CD4-positive, alpha-beta memory T cell (primary cell): ENCODE measurements around the gene VWF. TPM values are rescaled to one million over a fixed set of nuclear protein-coding genes. Genes with fewer than 3 reads are reported as not detected.

Experiments used
- CTCF ChIA-PET: fragments of 350-600 bp; sonication (Branson Sonifier 250); formaldehyde crosslinking; loops from one replicate; lab custom pipeline; 2021; ENCODE audit warnings: inconsistent platforms; ENCODE audit not compliant: partially characterized antibody; lab: Charles Lee
- POLR2A ChIA-PET: fragments of 350-600 bp; sonication (Branson Sonifier 250); formaldehyde crosslinking; loops from one replicate; lab custom pipeline; 2021; ENCODE audit not compliant: partially characterized antibody; lab: Charles Lee
- DNase-seq, 5 donors: peaks; one replicate each; pipeline versions ENCODE4 v3.0.0 to v3.0.0-alpha.2; 2020 to 2022; ENCODE audit warnings: mixed read lengths in 1 of 5
- H3K27ac ChIP-seq: one replicate; pipeline ENCODE4 v1.7.0; 2013; ENCODE audit warnings: low read depth, low read length
- H3K27me3 ChIP-seq: 2 replicates; pipeline ENCODE4 v1.7.0; 2013; ENCODE audit warnings: mild to moderate bottlenecking, low read length, moderate library complexity; ENCODE audit not compliant: insufficient read depth
- H3K36me3 ChIP-seq: 2 replicates; pipeline ENCODE4 v1.7.0; 2013; ENCODE audit warnings: mild to moderate bottlenecking, low read length, moderate library complexity; ENCODE audit not compliant: insufficient read depth
- H3K4me1 ChIP-seq: 2 replicates; pipeline ENCODE4 v1.7.0; 2013; ENCODE audit warnings: mild to moderate bottlenecking, low read length, moderate library complexity; ENCODE audit not compliant: insufficient read depth
- H3K4me3 ChIP-seq, 2 donors: one replicate each; pipeline ENCODE4 v1.7.0; 2013; ENCODE audit warnings: low read length in 2 of 2, mild to moderate bottlenecking in 1 of 2
- H3K9me3 ChIP-seq, 2 donors: one replicate each; pipeline ENCODE4 v1.7.0; 2013; ENCODE audit warnings: low read length in 2 of 2, control low read depth in 1 of 2; ENCODE audit not compliant: control insufficient read depth in 1 of 2
- H3K27ac Mint-ChIP-seq, 7 donors: one replicate each; pipeline ENCODE4 v1.8.0; 2020 to 2021; ENCODE audit warnings: mixed read lengths in 7 of 7, mild to moderate bottlenecking in 6 of 7, inconsistent platforms in 3 of 7, moderate library complexity in 3 of 7
- H3K27me3 Mint-ChIP-seq, 2 donors: one replicate each; pipeline ENCODE4 v1.8.0; 2020 to 2021; ENCODE audit warnings: mixed read lengths in 2 of 2
- H3K36me3 Mint-ChIP-seq, 2 donors: one replicate each; pipeline ENCODE4 v1.8.0; 2020 to 2021; ENCODE audit warnings: mixed read lengths in 2 of 2, inconsistent platforms in 1 of 2, mild to moderate bottlenecking in 1 of 2
- H3K4me1 Mint-ChIP-seq, 4 donors: one replicate each; pipeline ENCODE4 v1.8.0; 2020 to 2021; ENCODE audit warnings: mixed read lengths in 4 of 4, mild to moderate bottlenecking in 1 of 4
- H3K4me3 Mint-ChIP-seq, 8 donors: one replicate each; pipeline ENCODE4 v1.8.0; 2020 to 2021; ENCODE audit warnings: mixed read lengths in 8 of 8, mild to moderate bottlenecking in 7 of 8, moderate library complexity in 6 of 8, inconsistent platforms in 3 of 8
- H3K9me3 Mint-ChIP-seq, 8 donors: one replicate each; pipeline ENCODE4 v1.8.0; 2020 to 2021; ENCODE audit warnings: mixed read lengths in 8 of 8, mild to moderate bottlenecking in 5 of 8, inconsistent platforms in 3 of 8, moderate library complexity in 1 of 8
- intact Hi-C: fragments of 100-400 bp; cut with micrococcal nuclease; formaldehyde crosslinking; loops from one replicate; pipeline ENCODE4 v1.15.1; 2023
- polyA plus RNA-seq, 2 donors: library from polyadenylated mRNA; unstranded; fragments of 300-500 nt; fragmentation: Illumina TruSeq; gene quantifications; one replicate each; pipeline ENCODE4 v1.2.3, GENCODE V29; 2021
- total RNA-seq, 2 experiments: library from RNA; stranded (reverse); gene quantifications; one replicate each; pipeline ENCODE4 v1.2.3, GENCODE V29; 2021

VWF gene
- total and polyA plus RNA-seq, 4 experiments from 2014 or later = 0.03 to 0.17 (median 0.15) TPM; not detected in 1

DNA sequence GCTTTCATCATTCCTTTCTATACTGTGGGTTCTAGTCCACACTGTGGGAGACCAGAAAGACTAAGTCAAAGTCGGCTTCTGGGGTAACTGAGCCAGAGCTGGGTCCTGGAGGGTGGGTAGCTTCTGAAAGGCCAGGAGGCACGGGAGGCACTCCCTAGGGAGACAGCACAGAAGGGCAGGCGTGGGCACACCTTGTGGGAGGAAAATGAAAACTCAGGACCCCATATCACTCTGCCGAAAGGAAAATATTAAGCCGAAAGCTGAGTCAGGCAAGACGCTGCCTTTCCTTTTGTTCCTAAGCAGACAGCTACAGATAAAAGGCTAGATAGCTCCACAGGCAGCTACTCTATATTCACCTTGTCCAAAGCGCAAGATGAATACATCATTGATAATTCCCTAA is 200.1 kb downstream of the VWF start:
- Mint-ChIP-seq H3K4me3 (no peak overlapping the region), H3K36me3 (no peaks in the 10 kb centered on the region), H3K4me1 (no peaks in the 10 kb centered on the region), H3K9me3 (peaks cover 0 to 2% (median 0%) of the 10 kb centered on the region in 8 donors), H3K27me3 (peaks cover 21 to 22% of the 10 kb centered on the region in 2 donors), H3K27ac (no peak overlapping the region)
- no peaks in the 10 kb centered on the region for H3K4me1 ChIP-seq
- intact Hi-C loops = no loop called here
- H3K36me3 ChIP-seq = no peaks in the 10 kb centered on the region
- ChIA-PET CTCF (interaction anchor here (1.3 kb wide), 1 partner anchor 64 kb away, joined by 4 read pairs; no protein-coding TSS in a partner anchor), POLR2A (no interaction called here)
- DNase-seq = no peak
- no peaks in the 10 kb centered on the region for H3K9me3 ChIP-seq
- H3K27me3 ChIP-seq = no peaks in the 10 kb centered on the region
- no peak overlapping the region for H3K27ac ChIP-seq
- no peak overlapping the region for H3K4me3 ChIP-seq

DNA sequence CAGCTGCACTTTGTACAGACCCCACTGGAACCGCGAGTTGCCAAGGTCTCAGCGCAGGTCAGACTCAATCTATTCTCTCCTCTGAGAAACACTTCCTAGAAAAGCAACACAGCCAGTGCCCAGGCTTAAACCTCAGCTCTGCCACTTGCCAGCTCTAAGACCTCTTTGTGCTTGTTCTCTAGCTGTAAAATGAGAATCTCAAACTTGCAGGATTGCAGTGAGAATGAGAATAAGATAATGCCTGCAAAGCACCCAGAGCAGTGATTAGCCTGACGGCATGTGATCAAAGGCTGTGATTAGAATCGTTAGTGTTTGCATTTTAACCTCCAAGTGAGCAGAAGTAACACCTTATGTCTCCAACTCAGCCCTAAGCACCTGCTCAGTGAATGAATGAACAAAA is 200.7 kb downstream of the VWF start:
- Histone ChIP-seq H3K27me3 (no peaks in the 10 kb centered on the region), H3K36me3 (no peaks in the 10 kb centered on the region), H3K9me3 (no peaks in the 10 kb centered on the region), H3K4me3 (no peak overlapping the region), H3K27ac (no peak overlapping the region), H3K4me1 (no peaks in the 10 kb centered on the region)
- Mint-ChIP-seq H3K36me3 (no peaks in the 10 kb centered on the region), H3K4me3 (no peak overlapping the region), H3K27ac (no peak overlapping the region), H3K27me3 (peaks cover 22 to 25% of the 10 kb centered on the region in 2 donors), H3K4me1 (no peaks in the 10 kb centered on the region), H3K9me3 (peaks cover 0 to 2% (median 0%) of the 10 kb centered on the region in 8 donors)
- CTCF ChIA-PET = interaction anchor here (1.3 kb wide), 1 partner anchor 65 kb away, joined by 4 read pairs; no protein-coding TSS in a partner anchor
- no peak for DNase-seq
- intact Hi-C loops = no loop called here
- POLR2A ChIA-PET = no interaction called here

DNA sequence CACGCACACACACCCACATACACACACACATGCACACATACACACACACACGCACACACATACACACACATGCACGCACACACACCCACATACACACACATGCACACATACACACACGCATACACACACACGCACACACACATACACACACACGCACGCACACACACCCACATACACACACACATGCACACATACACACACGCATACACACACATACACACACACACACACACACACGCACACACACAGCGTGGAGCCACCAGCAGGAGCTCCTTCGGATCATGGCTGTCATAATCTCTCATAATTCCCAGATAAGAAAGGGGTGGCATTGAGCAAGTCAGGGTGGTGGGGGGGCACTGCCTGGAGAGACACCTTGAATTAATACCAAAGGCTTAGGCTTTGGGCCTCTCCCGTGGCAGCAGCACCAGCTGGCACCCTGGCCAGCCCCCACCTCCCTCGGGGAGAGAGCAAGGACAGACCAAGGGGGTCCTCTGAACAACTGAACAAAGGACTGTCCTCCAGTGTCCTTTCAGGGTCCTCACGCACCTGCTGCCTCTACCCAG is 201.3 kb downstream of the VWF start:
- H3K4me3 ChIP-seq = no peak overlapping the region
- Mint-ChIP-seq H3K4me3 (no peak overlapping the region), H3K4me1 (no peaks in the 10 kb centered on the region), H3K27ac (no peak overlapping the region), H3K27me3 (peaks cover 22 to 25% of the 10 kb centered on the region in 2 donors), H3K9me3 (peaks cover 0 to under 1% (median 0%) of the 10 kb centered on the region in 8 donors), H3K36me3 (no peaks in the 10 kb centered on the region)
- ChIA-PET CTCF (no interaction called here), POLR2A (no interaction called here)
- no peak for DNase-seq
- H3K27ac ChIP-seq = no peak overlapping the region
- no peaks in the 10 kb centered on the region for H3K9me3 ChIP-seq
- no peaks in the 10 kb centered on the region for H3K36me3 ChIP-seq
- H3K4me1 ChIP-seq = no peaks in the 10 kb centered on the region
- intact Hi-C loops = no loop called here
- H3K27me3 ChIP-seq = no peaks in the 10 kb centered on the region

DNA sequence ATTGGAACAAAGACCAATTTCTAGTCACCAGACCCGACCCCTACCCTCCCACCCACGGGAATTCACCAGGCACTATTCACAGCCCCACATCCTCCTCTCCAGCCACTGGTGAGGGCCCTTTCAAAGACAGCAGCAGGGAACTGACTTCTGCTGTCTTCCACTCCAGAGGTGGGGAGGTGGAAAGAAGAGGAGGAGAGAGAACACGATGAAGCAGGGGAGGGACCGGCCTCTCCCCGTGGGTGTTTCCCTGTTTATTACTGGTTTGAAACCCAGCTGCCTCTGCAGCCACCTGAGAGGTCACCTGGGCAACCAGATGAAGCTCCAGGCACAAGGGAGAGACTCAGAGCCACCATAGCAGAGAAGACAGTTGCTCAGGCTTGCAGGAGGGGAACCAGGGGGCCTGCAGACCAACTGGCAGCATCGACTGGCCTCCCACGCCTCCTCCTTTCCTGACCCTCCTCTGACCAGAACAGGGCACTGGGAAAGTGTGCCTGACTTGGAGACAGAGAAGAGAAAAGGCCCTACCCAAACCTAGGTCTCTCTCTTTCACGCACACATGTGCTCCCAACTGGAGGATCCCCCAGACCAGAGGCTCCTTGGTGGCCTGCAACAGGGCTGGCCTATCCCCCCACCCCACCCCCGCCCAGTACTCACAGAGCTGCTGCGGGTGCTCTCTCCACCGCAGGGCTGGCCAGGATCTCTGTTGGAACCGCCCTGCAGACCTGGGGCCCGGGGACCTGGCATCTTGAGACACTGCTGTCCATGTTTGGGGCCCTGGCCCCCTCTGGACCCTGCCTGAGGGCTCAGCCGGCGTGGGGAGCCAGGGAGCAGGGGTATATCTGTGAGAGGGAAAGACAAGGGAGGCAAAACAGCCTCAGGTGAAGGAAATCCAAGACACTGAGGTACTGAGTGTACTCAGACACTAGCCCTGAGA is 202.2 kb downstream of the VWF start:
- no peak overlapping the region for H3K27ac Mint-ChIP-seq
- H3K4me3 Mint-ChIP-seq = no peak overlapping the region
- POLR2A ChIA-PET = no interaction called here
- Histone ChIP-seq H3K4me1 (no peaks in the 10 kb centered on the region), H3K36me3 (no peaks in the 10 kb centered on the region), H3K9me3 (no peaks in the 10 kb centered on the region), H3K27ac (no peak overlapping the region), H3K27me3 (no peaks in the 10 kb centered on the region), H3K4me3 (no peak overlapping the region)
- CTCF ChIA-PET = no interaction called here
- H3K27me3 Mint-ChIP-seq = peaks cover 19 to 20% of the 10 kb centered on the region in 2 donors
- H3K4me1 Mint-ChIP-seq = no peaks in the 10 kb centered on the region
- H3K9me3 Mint-ChIP-seq = no peaks in the 10 kb centered on the region
- intact Hi-C loops = no loop called here
- no peak for DNase-seq
- H3K36me3 Mint-ChIP-seq = no peaks in the 10 kb centered on the region

DNA sequence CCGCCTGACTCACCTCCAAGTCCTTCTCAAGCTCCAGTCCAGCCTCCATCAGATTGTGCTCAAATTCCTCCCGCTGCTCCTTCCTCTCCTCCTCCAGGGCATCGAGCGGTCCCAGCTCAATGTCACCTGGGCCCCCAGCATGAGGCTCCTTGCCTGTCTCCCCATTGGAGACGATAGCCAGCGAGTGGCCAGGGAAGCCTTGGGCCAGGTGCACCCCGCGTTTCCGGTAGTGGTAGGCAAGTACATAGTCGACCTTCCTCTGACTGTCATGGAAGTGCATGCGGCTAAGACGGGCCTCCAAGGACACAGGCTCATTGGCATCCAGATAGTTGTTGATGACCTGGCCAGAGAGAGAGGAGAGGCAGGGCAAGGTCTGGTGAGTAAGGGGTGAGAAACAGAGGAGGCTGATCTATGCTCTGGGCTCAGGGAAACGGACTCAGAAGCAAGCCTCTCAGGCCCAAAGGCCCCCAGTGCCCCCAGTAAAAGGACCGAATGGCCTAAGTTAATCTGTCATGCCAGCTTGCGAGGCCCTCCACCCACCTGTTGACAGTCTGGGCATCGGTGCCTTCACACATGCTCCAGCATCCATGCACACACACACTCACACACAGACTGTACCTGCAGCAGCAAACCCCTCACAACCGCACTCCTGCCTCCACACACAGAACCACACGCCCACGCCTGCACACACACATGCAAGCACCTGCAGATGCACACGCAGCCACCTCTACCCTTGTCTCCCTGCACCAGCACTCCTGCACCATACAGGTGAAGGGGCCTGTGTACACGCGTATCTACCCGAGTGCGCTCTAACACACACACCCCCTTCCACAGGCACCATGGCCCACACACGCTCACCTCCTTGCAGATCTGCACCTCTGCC is 203.2 kb downstream of the VWF start:
- H3K4me3 Mint-ChIP-seq = no peak overlapping the region
- no peaks in the 10 kb centered on the region for H3K4me1 Mint-ChIP-seq
- POLR2A ChIA-PET = no interaction called here
- peaks cover 11 to 12% of the 10 kb centered on the region in 2 donors for H3K27me3 Mint-ChIP-seq
- Histone ChIP-seq H3K27me3 (no peaks in the 10 kb centered on the region), H3K27ac (no peak overlapping the region), H3K4me3 (no peak overlapping the region), H3K36me3 (no peaks in the 10 kb centered on the region), H3K4me1 (no peaks in the 10 kb centered on the region), H3K9me3 (no peaks in the 10 kb centered on the region)
- no peak for DNase-seq
- no peaks in the 10 kb centered on the region for H3K9me3 Mint-ChIP-seq
- peak overlapping the region in 1 of 7 donors; percentile 13 for H3K27ac Mint-ChIP-seq
- no peaks in the 10 kb centered on the region for H3K36me3 Mint-ChIP-seq
- intact Hi-C loops = no loop called here
- CTCF ChIA-PET = no interaction called here

DNA sequence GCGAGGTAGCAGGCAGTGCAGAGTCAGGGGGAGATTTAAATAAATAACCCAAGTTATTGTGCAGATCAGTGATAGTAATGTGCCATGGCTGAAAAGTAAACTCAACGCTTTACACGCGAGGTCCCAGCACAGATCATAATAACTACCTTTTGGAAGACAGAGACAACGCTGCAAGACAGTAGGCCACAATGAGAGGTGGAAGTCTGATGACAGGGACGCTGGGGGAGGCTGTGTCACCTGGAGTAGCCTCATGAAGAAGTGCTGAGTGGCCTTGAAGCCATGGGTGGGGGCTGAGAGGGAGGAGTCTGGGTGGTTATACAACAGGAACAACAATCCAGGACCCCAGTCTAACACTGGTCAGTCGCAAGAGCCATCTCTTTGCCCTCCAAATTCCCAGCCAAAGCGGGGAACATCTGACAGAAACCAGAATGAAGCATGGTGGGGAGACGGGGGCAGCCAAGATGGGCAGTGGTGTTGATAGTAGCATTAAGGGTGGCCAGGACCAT is 207.6 kb downstream of the VWF start:
- no peak overlapping the region for H3K27ac ChIP-seq
- Mint-ChIP-seq H3K27me3 (peaks cover 6 to 7% of the 10 kb centered on the region in 2 donors), H3K9me3 (no peaks in the 10 kb centered on the region), H3K4me1 (no peaks in the 10 kb centered on the region), H3K27ac (no peak overlapping the region), H3K36me3 (no peaks in the 10 kb centered on the region), H3K4me3 (no peak overlapping the region)
- H3K4me3 ChIP-seq = no peak overlapping the region
- ChIA-PET POLR2A (no interaction called here), CTCF (no interaction called here)
- no peaks in the 10 kb centered on the region for H3K4me1 ChIP-seq
- H3K9me3 ChIP-seq = no peaks in the 10 kb centered on the region
- H3K27me3 ChIP-seq = no peaks in the 10 kb centered on the region
- H3K36me3 ChIP-seq = no peaks in the 10 kb centered on the region
- intact Hi-C loops = no loop called here
- no peak for DNase-seq

DNA sequence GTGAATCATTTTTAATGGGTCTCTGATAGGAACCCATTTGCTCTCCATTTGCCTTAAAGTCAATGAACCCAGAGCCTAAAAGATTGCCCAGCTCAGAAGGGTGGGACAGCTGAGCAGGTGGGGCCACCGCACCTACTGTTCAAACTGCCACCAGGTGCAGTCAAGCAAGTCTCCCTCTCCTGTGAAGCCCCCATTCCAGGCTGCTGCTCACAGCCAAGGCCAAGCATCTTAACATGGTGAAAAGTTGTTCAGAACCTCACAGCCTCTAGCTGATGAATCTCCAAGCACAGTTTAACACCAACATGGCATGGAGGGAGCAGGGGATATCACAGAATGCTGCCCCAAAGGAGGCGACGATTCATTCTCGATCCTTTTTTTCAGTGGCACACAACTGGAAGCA is 209.0 kb downstream of the VWF start:
- Mint-ChIP-seq H3K27me3 (peaks cover 5 to 8% of the 10 kb centered on the region in 2 donors), H3K27ac (no peak overlapping the region), H3K4me1 (no peaks in the 10 kb centered on the region), H3K4me3 (no peak overlapping the region), H3K36me3 (no peaks in the 10 kb centered on the region), H3K9me3 (no peaks in the 10 kb centered on the region)
- Histone ChIP-seq H3K4me1 (no peaks in the 10 kb centered on the region), H3K36me3 (no peaks in the 10 kb centered on the region), H3K9me3 (no peaks in the 10 kb centered on the region), H3K27ac (no peak overlapping the region), H3K4me3 (no peak overlapping the region), H3K27me3 (no peaks in the 10 kb centered on the region)
- intact Hi-C loops = no loop called here
- DNase-seq = no peak
- POLR2A ChIA-PET = no interaction called here
- CTCF ChIA-PET = no interaction called here
